Ovary (tissue), 9 donors: ENCODE data around the gene TAOK1. TPM values are rescaled to one million over a fixed set of nuclear protein-coding genes. Genes with fewer than 3 reads are reported as not detected.

ENCODE experiments used
- DNase-seq, 5 donors: peaks; one replicate each; pipeline ENCODE4 v3.0.0-alpha.2; 2019 to 2020
- H3K27ac ChIP-seq, 2 donors: fragments of 200-600 bp; one replicate each; pipeline versions ENCODE4 v1.5.1 to v1.8.0; 2019 to 2022
- H3K27me3 ChIP-seq: fragments of 200-600 bp; one replicate; pipeline ENCODE4 v1.8.0; 2022
- H3K36me3 ChIP-seq: fragments of 200-600 bp; sonication (generic); one replicate; pipeline ENCODE4 v1.5.1; 2019
- H3K4me1 ChIP-seq: one replicate; pipeline ENCODE4 v1.8.1; 2013; ENCODE audit warnings: mild to moderate bottlenecking, moderate library complexity; ENCODE audit not compliant: insufficient read depth
- H3K4me3 ChIP-seq: fragments of 200-600 bp; sonication (generic); one replicate; pipeline ENCODE4 v1.5.1; 2017
- H3K9me3 ChIP-seq, 2 donors: fragments of 200-600 bp in 1 of 2; sonication (generic) in 1 of 2; one replicate each; pipeline versions ENCODE4 v1.5.1 to v1.8.1; 2013 to 2019; ENCODE audit warnings: mild to moderate bottlenecking in 1 of 2, moderate library complexity in 1 of 2
- EP300 ChIP-seq: sonication (generic); formaldehyde crosslinking; IDR thresholded peaks from one replicate; pipeline ENCODE4 v1.6.1; 2017; ENCODE audit warnings: antibody characterized with exemption
- POLR2A ChIP-seq: fragments of 450-650 bp; IDR thresholded peaks from one replicate; pipeline ENCODE4 v1.6.1; 2017; ENCODE audit warnings: antibody characterized with exemption, mild to moderate bottlenecking, moderate library complexity
- WGBS, 3 donors: extraction: QIAGEN DNeasy Blood & Tissue Kit in 1 of 3; methylation state at CpG; one replicate each; pipeline versions ENCODE4 v1.1.5 to v1.1.7; 2013 to 2017; 5-methylcytosine and 5-hydroxymethylcytosine counted together
- intact Hi-C, 4 donors: fragments of 100-400 bp; cut with DNase I; formaldehyde crosslinking; loops; one replicate each; pipeline versions ENCODE4 v1.11.0 to v1.15.1; 2022 to 2023
- polyA plus RNA-seq, 2 donors: library from polyadenylated mRNA; stranded (reverse); fragments of 200-250 nt in 1 of 2; fragments of 350-450 nt in 1 of 2; fragmentation: Illumina TruSeq in 1 of 2; extraction: RNeasy Lipid Tissue Mini Kit (QIAGEN cat#74804) in 1 of 2; gene quantifications; one replicate each; pipeline ENCODE4 v1.2.3, GENCODE V29; 2013 to 2014
- total RNA-seq, 7 donors: library from RNA; depleted of rRNA in 2 of 7; stranded (reverse); fragments of >200 nt in 2 of 7; fragmentation: NEBNext Ultra II Directional in 3 of 7; extraction: Animal tissue kit (Norgen Biotek cat#: 25700) in 3 of 7; gene quantifications; one replicate each; pipeline versions ENCODE4 v1.1.0 to v1.2.4, GENCODE V29; 2016 to 2023
- TF ChIP-seq, protein P1 (sequence below), 3 donors: fragments of 450-650 bp in 2 of 3; fragments of 200-600 bp in 1 of 3; IDR thresholded peaks; one replicate each; pipeline versions ENCODE4 v1.5.1 to v1.8.0; 2016 to 2022; ENCODE audit warnings: antibody characterized with exemption in 3 of 3, mild to moderate bottlenecking in 1 of 3
- donor health status: DM: no; HTN: no; CAD: no; lungs with moderate emphysema.
- donor health status: DM: no; HTN: no; CAD: no.
- donor health status: Bipolar disorder and iron deficiency.
- donor health status: DM: yes; HTN: yes; CAD: no.
- donor health status: DM: no; HTN: no; CAD: no.
- donor health status: DM: yes; HTN: yes; CAD: no.

Gene TAOK1
- total and polyA plus RNA-seq, 9 donors, result 8.7 to 66.5 (median 49.6) TPM

DNA sequence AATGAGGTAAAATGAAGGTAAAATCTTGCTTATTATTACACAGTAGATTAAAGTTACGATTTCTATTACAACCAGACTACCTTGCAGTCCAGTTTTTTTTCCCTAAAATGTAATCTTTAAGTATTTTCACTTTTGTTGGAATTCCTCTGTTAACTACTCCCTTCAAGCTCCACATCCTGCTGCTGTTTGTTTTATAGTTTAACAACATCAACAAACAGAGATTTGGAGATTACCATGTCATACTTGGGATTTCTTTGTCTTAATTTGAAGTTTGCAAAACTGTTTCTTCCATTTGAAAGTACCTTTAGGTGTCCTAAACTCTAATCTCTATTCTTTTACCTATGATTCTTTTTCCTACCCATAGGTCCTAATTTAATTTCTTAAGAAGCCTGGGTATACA is 93.3 kb downstream of the TAOK1 start:
- TF ChIP-seq EP300 (no peak), POLR2A (no peak)
- TF ChIP-seq, protein P1, sequence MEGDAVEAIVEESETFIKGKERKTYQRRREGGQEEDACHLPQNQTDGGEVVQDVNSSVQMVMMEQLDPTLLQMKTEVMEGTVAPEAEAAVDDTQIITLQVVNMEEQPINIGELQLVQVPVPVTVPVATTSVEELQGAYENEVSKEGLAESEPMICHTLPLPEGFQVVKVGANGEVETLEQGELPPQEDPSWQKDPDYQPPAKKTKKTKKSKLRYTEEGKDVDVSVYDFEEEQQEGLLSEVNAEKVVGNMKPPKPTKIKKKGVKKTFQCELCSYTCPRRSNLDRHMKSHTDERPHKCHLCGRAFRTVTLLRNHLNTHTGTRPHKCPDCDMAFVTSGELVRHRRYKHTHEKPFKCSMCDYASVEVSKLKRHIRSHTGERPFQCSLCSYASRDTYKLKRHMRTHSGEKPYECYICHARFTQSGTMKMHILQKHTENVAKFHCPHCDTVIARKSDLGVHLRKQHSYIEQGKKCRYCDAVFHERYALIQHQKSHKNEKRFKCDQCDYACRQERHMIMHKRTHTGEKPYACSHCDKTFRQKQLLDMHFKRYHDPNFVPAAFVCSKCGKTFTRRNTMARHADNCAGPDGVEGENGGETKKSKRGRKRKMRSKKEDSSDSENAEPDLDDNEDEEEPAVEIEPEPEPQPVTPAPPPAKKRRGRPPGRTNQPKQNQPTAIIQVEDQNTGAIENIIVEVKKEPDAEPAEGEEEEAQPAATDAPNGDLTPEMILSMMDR (IDR thresholded peaks at IDR 0.05), result no peak
- Histone ChIP-seq H3K4me1 (no peaks in the 10 kb centered on the region), H3K4me3 (no peak overlapping the region), H3K27me3 (no peaks in the 10 kb centered on the region), H3K36me3 (no peaks in the 10 kb centered on the region), H3K9me3 (no peaks in the 10 kb centered on the region), H3K27ac (no peak overlapping the region)
- intact Hi-C loops, result no loop called here
- WGBS, 3 donors, result 33 to 58% (median 42%) methylated on average over 1 of the region's 1 CpG
- no peak for DNase-seq

DNA sequence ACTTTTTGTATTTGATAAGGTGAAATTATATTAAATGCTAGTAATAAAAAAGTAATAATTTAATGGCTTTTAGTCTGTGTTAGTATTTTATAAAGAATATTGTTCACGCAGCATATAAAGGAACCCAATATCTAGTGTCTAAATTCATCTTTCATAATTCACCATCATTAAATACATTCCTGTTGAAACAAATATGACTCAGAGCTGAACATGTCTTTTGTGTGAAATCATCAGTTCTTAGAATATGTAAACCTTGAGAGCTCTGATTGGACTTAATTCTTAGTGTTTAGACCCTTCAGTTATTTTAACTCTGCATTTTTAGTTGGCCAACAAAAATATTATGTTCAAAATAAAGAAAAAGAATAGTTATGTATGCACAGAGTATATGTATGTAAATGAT is 104.8 kb downstream of the TAOK1 start:
- Histone ChIP-seq H3K36me3 (no peaks in the 10 kb centered on the region), H3K4me1 (no peaks in the 10 kb centered on the region), H3K27ac (no peak overlapping the region), H3K27me3 (no peaks in the 10 kb centered on the region), H3K4me3 (no peak overlapping the region), H3K9me3 (no peaks in the 10 kb centered on the region)
- no peak for DNase-seq
- no peak for TF ChIP-seq EP300
- TF ChIP-seq, protein P1 (IDR thresholded peaks at IDR 0.05), result no peak
- TF ChIP-seq POLR2A, result no peak
- intact Hi-C loops, result no loop called here
- WGBS, 3 donors, result 89 to 96% (median 94%) methylated on average over 1 of the region's 1 CpG

DNA sequence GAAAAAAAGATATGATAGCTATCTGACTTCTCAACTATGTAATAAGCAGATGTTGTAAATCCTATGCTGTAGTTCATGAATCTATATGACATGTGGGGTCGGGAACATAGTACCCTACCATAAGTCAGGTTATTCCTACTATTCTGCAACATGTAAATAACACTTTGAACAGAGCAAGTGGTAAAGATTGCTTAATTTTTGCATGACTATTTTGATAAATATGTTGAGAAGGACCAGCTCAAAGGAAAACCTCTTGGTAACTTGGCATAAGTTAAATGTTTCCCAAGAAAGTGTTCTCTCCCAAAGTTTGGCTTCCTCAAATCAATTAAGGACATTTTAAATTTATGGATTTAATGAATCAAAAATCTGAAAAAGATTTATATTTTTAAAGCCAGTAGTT is 114.5 kb downstream of the TAOK1 start:
- no peaks in the 10 kb centered on the region for H3K9me3 ChIP-seq
- TF ChIP-seq EP300, result no peak
- TF ChIP-seq POLR2A, result no peak
- TF ChIP-seq, protein P1 (IDR thresholded peaks at IDR 0.05), result no peak
- WGBS, 3 donors, result 89 to 95% (median 92%) methylated on average over 1 of the region's 1 CpG
- intact Hi-C loops, result no loop called here
- no peaks in the 10 kb centered on the region for H3K4me1 ChIP-seq
- H3K27ac ChIP-seq, result no peak overlapping the region
- H3K4me3 ChIP-seq, result no peak overlapping the region
- no peaks in the 10 kb centered on the region for H3K27me3 ChIP-seq
- DNase-seq, result no peak
- H3K36me3 ChIP-seq, result no peaks in the 10 kb centered on the region

DNA sequence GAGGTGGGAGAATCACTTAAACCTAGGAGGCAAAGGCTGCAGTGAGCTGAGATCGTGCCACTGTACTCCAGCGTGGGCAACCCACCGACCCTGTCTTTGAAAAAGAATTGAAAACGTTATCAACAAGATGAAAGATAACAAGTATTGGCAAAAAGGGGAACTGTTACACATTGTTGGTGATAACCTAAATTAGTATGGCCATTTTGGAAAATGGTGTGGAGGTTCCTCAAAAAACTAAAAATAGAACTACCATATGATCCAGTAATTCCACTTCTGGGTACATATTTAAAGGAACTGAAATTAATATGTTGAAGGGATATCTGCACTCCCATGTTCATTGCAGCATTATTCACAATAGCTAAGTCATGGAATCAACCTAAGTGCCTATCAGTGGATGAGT is 115.7 kb downstream of the TAOK1 start:
- intact Hi-C loops, result no loop called here
- DNase-seq, result no peak
- 72 to 85% (median 77%) methylated on average over 4 of the region's 4 CpGs for WGBS, 3 donors
- no peaks in the 10 kb centered on the region for H3K4me1 ChIP-seq
- H3K27ac ChIP-seq, result no peak overlapping the region
- H3K27me3 ChIP-seq, result no peaks in the 10 kb centered on the region
- H3K9me3 ChIP-seq, result no peaks in the 10 kb centered on the region
- H3K4me3 ChIP-seq, result no peak overlapping the region
- H3K36me3 ChIP-seq, result no peaks in the 10 kb centered on the region
- TF ChIP-seq, protein P1 (IDR thresholded peaks at IDR 0.05), result no peak
- TF ChIP-seq EP300, result no peak
- TF ChIP-seq POLR2A, result no peak

DNA sequence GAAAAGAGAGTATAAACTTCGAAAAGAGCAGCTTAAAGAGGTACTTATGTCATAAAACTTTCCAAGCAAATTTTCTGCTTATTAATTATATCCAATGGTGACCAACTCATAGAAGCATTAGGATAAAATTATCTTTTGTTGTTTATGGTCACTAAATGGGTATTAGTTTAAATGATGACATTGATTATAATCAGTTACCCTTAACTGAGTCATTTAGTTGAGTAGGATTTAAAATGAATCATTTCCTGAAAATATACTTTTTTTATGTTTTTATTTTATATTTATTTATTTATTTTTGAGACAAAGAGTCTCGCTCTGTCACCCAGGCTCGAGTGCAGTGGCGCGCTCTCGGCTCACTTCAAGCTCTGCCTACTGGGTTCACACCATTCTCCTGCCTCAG is 120.8 kb downstream of the TAOK1 start:
- Histone ChIP-seq H3K27me3 (no peaks in the 10 kb centered on the region), H3K4me1 (no peaks in the 10 kb centered on the region), H3K27ac (no peak overlapping the region), H3K36me3 (no peaks in the 10 kb centered on the region), H3K9me3 (no peaks in the 10 kb centered on the region), H3K4me3 (no peak overlapping the region)
- 96 to 97% (median 96%) methylated on average over 6 of the region's 6 CpGs for WGBS, 3 donors
- TF ChIP-seq, protein P1 (IDR thresholded peaks at IDR 0.05), result no peak
- TF ChIP-seq POLR2A (no peak), EP300 (no peak)
- intact Hi-C loops, result no loop called here
- no peak for DNase-seq
